M059J (cell line): ENCODE results near the gene UGT1A1. TPM values are rescaled to one million over a fixed set of nuclear protein-coding genes. Genes with fewer than 3 reads are reported as not detected.

Experiments used
- DNase-seq: peaks from one replicate; pipeline ENCODE4 v3.0.0-alpha.2; 2012; ENCODE audit warnings: low read depth
- total RNA-seq: library from RNA; depleted of rRNA; stranded (reverse); fragments of >200 nt; shearing (Covaris generic); gene quantifications from 2 replicates; pipeline ENCODE4 v1.2.3, GENCODE V29; 2014

UGT1A1 gene
- total RNA-seq, 1 experiment from 2014 or later, result not detected

DNA sequence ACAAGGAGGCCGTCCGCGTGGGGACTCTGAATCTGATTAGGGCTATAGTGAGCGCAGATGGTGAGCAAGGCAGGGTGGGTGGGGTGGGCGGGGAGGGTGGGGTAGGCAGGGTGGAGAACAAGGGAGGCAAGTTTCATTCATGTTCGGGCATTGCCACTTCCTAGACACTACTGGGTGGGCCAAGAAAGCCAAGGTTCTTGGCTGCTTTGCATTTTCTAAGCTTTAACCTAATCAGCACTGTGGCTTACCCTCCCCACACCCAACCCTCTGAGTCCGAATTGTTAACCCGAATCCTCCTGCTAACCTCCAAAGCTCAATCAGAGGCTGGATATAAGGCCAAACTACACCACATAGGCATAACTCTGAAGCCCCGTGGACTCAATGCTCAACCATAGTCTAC is 36.2 kb downstream of the UGT1A1 start:
- no peak for DNase-seq

DNA sequence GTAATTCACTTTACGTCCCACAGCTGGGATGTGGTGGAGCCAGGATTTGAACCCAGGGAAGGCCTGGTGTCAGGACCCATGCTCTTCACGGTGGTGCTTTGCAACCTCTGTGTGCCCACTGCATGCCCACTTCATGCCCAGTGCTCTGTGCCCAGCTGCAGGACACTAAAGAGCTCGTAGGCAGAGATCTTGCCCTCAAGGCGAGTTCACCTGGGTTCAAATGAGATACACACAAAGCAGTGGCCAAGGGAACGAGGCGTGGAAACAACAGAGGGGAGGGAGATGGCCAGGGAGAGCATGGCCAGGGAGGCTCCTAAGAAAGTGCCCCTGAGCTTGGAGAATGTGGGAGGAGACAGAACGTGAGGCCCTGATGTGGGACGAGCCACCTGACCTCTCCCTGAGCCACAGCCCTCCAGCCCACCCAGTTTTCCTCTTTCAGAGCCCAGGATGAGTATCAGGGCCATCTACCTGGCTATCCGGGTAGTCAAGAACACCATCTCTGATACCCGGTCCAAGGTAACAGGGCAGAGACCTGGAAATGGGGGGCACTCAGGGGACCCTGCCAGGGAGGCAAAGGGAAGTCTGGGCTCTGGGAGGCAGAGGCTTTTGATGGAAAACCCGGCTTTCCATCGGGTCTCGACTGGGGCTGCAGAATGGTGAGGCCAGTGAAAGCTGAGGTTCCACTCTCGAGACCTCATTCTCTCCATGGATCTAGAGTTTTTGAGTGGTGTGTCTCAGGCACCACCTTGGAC is 38.4 kb downstream of the UGT1A1 start:
- no peak for DNase-seq

DNA sequence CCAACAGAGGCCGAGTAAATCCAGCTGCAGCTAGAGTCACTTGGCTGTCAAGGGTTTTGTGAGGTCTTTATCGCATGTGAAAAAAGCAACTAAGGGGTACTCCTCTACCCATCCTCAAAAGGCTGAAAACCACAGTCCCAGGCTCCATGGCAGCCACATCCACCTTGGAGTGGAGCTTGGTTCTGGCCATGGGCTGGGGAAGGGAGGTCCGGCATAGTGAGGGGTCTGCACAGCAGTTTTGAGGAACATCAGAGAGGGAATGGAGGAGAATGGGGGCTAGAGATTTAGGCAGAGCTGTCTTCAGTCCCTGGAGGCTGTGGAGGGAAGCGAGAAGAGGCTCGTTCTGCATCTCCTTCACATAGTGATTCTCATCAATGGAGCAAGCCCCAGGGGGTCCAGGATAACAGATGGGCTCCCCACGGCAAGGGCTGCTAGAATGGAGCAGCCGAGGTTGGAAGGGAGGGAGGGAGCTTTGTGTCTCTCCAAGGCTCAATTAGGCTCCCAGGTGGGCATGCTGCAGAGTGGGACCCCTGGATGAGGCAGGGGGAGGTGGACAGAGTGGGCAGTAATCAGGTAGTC is 39.1 kb downstream of the UGT1A1 start:
- no peak for DNase-seq

DNA sequence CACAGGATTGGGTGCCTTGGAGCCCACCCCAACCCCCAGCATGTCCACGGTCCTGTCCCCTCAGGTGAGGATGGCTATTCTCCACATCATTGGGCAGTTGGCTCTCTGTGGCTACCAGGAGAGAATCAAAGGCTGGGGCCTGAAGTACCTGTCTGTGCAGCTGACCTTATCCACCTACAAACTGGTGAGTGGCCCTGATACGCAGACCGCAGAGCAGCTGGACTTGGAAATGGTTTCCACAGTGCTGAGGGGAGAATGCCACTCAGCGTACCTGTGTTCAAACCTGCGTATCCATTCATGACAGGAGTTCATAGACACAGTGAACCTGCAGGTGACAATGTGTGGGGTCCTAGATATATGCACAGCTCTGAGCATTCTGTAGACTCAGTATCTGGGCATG is 39.6 kb downstream of the UGT1A1 start:
- no peak for DNase-seq

DNA sequence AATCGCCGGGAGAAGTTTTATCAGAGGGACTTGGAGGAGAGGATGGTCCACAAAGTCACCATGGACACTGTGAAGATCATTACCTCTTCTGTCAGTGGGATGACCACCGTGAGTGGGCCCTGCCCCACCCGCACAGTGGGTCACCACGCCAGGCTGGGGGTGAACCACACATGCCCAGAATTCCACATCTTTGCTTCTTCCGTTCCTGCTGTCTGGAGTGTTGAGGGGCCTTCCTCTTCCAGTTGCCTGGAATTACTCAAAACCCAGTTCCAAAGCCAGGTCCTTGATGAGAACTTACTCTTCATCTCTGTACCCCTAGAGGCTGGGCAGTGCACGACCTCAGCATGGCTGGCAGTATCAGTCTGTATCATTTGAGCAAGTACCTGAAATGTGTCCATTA is 40.1 kb downstream of the UGT1A1 start:
- no peak for DNase-seq

DNA sequence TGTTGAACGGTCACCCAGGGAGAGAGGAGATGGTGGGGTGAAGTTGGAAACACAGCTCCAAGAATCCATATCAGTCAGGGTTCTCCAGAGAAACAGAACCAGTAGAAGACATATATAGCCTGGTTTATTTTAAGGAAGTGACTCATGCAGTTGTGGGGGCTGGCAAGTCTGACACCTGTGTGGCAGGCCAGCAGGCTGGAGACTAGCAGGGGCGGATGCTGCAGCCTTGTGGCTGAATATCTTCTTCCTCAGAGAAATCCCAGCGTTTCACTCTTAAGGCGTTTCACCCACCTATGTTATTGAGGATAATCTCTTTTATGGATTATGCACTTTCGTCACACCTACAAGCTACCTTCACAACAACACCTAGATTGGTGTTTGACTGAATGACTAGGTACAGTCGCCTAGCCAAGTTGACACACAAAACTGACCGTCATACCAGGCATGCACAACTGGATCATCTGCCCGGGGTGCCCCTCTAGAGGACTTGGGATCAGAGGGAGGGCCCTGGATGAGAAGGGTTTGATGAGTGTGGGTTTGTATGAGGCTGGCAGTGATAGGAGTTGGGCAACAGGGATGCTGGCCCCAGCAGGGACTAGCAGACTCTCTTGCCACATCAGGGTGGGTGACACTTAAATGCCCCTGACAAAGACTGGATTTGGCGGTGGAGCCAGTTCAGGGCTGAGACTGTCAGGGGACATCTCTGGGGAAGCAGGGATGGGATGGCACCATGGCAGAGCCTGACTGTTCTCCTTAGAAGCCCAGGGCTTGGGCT is 41.5 kb downstream of the UGT1A1 start:
- peak; percentile 69 for DNase-seq

DNA sequence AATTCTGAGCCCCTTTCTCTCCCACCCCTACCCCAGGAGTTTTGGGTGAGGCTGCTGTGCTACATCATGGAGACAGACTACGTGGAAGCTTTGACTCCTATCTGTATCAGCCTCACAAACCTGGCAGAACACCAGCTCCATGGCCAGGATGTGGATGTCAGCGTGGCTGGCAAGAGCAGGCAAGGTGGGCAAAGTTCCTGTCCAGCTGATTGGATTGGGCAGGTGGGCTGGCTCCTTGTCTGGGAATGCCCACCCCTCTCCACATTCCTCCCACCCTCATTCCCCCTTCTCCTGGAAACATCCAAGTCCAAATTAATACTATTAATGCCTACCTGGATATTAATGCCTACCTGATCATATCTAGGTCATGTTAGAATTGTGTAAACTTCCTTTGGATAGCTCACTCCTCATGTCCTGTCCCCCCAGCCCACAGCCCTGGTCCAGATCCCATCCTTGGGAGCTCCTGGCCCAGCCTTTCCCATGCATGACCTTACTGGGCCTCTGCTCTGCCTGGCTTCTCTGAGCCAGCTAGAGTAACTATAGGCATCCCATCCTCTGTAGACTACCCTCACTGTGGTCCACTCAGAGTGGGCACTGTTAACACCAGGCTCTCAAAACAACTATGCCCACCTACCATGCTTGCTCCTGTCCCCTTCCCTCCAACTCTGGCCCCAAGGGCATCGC is 42.2 kb downstream of the UGT1A1 start:
- no peak for DNase-seq

DNA sequence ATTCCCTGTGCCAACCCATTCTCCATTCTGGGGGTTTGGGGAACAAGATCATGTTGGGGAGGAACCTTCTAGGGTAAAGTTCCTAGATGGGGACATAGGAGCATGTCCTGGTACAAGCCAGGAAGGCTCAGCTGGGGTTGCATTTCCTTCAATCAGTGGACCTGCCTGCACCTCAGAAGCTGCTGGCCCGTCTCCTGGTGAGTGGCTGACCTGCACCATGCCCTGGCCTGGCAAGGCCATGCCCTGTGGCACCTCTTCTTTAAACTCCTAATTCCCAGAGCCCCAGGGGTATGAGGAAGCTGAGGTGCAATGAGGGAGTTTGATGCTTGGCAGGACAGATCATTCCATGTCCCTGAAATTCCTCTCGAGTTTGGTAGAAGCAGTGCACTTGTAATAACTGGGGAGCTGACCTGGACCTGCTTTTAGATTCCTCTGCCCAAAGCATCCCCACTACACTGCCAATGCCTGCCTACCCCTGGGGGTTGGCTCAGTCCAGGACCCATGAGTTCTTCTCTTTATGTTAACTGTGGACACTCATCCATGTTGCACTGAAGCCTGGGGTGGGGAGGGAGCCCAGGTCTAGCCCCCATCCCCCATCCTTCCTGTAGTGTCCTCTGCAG is 43.3 kb downstream of the UGT1A1 start:
- no peak for DNase-seq

DNA sequence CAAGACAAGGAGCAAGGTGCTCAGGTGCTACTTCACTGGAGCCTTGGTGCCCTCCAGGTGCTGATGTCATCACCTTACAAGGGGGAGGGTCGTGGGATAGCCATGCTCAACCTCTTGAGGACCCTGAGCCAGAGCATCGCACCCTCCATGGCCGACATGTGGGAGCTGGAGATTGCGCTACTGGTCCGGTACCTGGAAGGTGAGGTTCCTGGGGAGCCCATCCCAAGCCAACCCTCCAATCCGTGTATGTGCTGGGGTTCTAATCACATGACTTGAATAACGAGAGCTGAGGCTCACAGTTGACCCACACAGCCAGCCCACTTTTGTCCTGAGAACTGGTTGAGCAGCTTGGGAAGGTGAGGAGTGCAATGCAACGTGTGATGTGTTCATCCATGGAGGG is 43.9 kb downstream of the UGT1A1 start:
- DNase-seq, result no peak

DNA sequence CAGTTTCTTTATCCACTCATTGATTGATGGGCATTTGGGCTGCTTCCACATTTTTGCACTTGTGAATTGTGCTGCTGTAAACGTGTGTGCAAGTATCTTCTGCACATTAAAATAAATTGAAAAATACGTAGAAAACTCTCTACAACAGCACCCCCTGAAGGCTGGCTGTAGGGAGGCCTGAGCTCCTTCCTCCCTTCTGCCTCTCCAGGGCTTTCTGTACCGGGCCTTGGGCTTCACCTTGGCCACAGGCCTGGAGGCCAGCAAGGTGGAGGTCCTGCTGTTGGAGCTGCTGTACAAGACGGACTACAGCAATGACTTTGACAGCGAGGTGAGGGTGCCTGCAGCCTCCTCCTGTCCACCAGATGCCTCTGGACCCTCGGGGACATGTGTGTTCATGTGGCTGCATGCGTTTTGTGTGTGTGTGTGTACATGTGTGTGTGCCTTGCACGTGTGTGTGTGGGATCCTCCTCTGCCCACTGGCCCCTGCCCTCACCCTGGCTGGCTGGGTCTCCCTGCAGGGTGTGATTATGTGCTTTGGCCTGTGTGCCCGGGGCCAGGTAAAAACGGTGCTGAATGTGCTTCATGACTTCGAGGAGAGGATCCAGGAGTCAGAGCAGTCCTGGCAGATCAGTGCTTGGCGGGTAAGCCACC is 47.3 kb downstream of the UGT1A1 start:
- no peak for DNase-seq

DNA sequence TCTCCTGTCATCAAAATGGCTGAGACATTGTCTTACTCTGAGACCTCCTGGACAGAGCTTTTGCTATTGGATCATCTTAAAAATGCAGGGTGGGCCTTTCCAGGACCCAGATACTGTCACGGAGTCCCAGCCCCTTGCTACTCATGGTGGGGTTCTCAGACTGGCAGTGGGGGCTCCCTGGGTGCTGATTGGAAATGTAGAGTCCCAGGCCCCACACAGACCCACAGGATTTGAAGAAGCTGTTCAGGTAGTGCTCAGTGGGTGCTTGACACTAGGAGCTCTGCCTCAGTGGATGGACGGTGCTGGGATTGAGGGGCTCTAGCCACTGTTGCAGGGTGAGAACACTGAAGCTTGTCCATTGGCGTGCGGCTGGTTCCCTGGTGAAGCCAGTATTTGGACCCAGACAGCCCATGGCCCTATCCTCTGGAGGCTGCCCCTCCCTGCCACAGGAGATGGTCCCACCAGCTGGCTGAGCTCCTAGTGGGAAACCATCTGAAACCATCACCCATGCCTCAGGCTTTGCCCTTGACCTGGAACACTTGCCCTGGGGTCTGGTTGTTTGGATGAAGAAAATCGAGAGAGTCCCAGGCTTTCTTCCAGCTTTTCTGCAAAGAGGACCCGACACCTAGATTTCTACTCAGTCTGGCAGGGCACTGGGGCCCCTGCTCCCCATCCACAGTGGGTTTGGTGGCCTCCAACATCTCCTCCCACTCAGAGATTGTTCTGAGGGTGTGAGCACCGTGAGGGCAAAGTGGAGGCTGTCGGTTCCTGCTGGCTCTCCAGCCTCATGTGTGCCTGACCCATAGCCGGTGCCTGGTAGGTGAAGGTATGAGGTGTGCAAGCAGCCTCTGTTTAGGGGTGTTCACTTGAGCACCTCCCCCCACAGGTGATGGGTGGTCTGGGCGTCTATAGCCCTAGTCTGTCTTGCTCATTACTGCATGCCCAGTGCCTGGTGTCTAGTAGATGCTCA is 48.2 kb downstream of the UGT1A1 start:
- no peak for DNase-seq

DNA sequence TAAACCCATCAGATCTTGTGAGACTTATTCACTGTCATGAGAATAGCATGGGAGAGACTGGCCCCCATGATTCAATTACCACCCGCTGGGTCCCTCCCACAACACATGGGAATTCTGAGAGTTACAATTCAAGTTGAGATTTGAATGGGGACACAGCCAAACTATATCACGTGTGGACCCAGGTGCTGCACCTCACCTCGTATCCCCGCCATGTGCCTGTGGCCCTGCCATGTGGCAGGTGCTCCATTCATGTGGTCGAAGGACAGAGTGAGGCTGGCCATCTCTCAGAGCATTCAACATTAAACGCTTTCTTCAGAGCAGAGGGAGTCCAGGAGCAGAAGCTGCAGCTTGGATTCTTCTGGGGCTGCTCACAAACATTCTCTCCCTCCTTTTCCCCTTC is 50.3 kb downstream of the UGT1A1 start:
- DNase-seq, result no peak

DNA sequence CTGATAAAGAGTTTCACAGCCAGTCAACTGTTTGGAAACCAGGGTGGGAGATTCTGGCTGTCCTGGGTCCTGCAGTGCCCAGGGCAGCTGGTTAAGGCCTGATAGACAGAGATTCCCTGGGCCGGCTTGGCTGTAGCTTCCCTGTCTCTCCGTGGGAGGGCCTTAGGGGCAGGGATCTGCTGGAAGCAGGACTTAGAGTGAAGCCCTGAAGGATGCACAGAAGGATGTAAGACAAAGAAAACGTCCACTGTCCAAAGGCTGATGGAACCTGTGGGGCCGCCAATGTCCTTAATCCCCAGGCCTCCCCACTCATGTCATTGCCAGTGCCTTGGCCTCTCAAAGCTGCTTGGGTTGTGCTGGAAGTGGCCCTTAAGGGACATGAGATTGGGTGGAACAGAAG is 51.0 kb downstream of the UGT1A1 start:
- no peak for DNase-seq

DNA sequence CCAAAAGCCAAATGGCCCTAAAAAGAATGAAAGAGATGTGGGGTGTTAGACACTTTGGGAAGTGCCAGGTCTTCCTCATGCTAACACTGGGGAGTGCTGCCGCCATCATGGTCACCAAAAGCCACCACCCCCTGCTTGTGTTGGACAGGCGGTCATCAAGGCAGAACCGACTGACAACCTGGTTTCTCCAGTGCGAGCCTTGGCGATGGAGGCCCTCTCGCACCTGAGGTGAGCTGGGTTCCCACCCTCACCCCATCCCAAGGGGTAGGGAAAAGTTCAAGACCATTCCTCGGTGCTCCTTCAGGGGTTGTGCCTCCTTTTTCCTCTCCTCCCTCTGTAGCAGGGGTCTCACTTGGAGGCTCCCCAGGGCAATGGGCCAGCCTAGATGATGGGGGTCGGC is 51.7 kb downstream of the UGT1A1 start:
- DNase-seq, result no peak

DNA sequence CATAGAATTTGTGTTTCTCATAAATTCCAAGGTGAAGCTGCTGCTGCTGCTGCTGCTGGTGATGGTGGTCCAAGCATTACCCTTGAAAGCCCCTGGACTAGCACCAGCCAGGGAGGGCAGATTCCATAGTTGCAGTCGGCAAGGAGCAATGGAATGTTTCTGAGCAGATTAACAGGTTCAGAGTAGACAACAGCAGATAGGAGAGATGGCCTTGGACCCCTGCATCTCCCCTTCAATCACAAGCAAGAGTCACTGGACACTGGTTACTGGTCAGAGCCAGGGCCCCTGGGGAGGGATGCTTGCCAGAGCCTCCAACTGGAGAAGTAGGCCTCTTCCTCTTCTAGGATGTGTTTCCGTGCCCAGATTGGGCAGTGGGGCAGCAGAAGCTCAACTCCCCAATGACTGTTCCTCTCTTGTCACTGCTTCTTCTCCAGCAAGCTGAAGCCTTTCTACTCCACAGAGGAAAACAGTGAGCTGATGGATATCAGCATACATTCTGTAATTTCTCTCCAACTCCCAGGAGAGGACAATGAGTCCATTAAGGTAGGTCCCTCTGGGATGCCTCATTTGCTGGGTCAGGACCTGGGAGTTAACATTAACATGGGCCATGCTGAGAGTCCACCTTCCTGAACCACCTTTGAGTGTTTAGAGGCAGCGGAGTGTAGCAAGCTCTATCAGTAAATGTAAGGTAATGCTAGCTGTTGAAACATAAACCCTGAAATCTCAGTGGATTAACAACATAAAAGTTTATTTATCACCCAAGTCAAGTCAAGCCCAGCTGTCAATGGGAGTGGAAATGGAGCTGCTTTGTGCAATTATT is 53.4 kb downstream of the UGT1A1 start:
- no peak for DNase-seq

DNA sequence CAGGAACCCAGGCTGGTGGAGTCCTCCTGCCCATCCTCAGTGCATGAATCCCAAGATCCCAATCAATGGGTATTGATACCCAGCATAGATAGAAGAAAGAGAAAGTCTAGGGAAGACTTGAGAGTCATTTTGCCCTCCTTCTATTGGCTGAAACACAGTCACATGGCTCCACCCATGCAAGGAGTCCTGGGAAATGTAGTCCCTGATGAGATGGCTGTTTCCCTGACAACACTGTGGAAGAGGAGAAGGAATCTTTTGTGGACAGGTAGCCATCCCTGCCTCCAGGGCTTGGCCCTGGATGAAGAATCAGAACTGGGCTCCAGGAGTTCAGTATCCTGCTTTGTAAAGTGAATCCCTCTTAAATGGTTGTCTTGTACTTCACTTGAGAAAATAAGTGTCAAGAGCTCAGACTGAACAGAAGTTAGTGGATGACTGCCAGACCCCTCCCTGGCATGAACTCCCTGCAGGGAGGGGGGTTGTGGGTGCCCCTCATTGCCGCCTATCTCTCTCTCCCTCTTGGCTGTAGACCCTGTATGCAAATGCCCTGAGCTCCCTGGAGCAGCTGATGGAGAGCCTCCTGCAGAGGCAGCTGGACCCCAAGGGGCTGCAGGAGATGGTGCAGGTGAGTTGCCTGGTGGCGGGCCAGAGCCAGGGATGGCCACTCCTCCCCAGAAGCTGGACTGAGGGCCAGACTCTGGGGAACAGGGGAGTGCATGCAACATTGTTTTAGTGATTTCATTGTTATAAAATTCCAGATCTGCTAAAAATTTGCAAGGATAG is 54.2 kb downstream of the UGT1A1 start:
- no peak for DNase-seq

DNA sequence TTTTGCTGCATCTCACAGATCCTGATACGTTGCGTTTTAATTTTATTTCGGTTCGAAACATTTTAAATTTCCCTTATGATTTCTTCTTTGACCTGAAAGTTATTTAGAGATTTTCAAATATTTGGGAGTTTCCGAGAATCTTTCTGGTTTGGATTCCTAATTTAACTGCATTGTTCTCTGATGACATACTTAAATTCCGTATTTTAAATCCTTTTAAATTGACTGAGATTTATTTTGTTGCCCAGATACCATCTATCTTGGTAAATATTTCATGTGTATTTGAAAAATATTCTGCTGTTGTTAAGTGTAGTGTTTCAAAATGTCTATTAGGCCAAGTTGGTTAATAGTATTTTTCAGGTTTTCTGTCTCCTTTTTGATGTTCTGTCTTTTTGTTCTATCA is 55.8 kb downstream of the UGT1A1 start:
- DNase-seq, result no peak

DNA sequence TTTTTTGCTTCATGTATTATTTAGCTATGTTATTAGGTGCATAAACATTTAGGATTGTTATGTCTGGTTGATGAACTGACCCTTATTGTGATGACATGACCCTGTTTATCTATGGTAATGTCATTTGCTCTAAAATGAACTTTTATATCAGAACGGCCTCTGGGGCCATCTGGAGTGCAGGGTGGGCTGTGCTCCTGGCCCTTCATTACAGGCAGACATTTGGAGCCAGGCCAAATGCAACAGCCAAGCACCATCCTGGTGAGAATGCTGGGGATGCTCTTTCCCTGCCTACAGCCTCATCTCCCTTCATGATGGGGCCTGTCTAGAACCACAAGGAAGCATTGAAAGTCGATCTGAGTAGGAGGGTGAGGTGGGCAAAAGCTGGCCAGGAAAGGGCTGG is 56.3 kb downstream of the UGT1A1 start:
- DNase-seq, result no peak

DNA sequence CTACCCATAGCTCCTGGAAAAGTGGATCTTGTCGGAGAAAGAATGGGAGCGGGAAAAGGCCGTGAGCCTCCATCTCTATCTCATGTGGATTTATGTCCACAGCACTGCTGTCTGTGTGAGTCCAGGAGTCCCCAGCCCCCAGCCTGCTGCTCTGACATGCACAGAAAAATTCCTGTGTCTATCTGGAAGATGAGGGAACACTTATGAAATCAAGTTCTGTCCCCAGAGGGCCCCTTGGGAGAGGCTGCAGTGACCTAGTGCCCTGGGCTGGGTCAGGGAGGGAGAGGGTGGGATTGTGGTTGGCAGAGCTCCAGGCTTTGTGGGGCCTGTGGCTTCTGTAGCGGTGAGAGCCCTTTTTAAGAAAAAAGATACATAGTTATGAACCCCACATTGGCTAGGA is 56.7 kb downstream of the UGT1A1 start:
- DNase-seq, result no peak
